Measurements from ENCODE around the gene SEC14L5.
"Not testable (repeated sequence)": the region's sequence is repeated elsewhere in the genome, so short reads cannot be mapped to it uniquely, and the experiment has no call there.

The SEC14L5 gene

GRCh38 chr16:5036228-5037156 is 78.4 kb downstream of the SEC14L5 start:
- DNase-seq (ENCODE audit: low read depth), result no peak

DNA sequence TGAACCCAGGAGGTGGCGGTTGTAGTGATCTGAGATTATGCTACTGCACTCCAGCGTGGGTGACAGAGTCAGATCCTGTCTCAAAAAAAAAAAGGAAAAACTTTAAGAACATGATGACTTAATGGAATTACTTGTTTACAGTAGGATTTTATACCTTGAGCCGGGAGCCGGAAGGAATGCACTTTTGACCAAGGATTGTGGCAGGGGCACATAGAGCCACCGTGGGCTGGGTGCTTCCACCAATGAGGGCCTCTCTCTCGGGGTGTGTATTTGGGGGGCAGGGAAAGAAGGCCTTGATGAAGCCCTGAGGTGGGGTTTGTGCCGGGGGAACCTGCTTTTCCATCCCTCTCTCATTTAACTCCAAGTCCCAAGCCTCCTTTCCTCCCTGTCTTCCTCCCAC is 82.3 kb downstream of the SEC14L5 start:
- no peak for DNase-seq (ENCODE audit: low read depth)

DNA sequence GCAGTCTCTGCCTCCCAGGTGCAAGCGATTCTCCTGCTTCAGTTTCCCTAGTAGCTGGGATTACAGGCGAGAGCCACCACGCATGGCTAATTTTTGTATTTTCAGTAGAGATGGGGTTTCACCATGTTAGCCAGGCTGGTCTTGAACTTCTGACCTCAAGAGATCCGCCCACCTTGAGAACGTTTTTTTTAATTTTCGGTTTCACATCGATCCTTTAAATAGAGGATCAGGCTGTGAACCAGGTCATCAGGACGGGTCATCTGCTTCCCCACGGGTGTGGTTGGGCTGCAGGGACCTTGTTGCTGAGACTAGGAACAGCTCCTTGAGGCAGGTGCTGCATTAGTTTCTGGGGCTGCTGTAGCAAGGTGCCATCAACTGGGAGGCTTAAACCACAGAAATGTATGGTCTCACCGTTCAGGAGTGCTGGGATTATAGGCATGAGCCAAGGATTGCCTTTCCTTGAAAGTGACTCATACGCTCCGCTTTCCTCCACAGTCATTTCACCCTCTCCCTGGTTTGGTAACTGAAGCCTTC is 83.5 kb downstream of the SEC14L5 start:
- DNase-seq (ENCODE audit: low read depth), result peak; percentile 60

GRCh38 chr16:5042574-5043171 is 84.5 kb downstream of the SEC14L5 start:
- DNase-seq (ENCODE audit: low read depth), result no peak

DNA sequence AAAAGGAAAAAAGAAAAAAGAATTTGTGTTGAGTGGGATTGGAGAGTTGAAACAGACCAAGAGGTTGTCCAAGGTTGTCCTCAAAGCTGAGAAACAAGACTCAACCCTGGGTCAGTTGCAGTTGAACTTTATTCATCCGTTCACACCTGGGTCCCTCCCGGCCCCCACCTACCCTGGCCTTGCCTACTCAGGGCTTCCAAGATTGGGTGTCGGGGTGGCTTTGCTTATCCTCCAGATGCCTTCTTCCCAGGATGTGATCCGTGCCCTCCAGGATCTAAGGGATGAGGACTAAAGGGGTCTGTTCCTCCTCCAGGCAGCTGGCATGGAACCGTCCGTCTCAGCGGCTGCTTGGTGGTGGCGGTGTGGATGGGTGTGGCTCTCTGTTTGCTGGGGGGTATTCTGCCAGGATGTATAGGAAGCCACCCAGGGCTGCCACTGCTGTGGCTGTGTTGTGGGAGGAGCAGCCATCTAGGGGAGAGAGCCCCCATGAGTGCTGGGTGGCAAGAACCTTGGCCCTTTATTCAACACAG is 85.9 kb downstream of the SEC14L5 start:
- DNase-seq (ENCODE audit: low read depth), result no peak

DNA sequence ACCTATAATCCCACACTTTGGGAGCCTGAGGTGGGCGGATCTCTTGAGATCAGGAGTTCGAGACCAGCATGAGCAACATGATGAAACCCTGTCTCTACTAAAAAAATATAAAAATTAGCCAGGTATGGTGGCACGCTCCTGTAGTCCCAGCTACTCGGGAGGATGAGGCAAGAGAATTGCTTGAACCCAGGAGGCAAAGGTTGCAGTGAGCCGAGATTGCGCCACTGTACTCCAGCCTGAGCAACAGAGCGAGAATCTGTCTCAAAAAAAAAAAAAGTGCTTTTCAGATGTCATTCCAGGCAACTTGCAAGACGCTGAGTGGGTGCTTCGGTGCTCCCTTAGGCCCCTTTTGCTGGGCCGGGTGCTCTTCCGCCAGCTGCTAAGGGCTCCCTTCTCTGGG is 86.5 kb downstream of the SEC14L5 start:
- DNase-seq (ENCODE audit: low read depth), result not testable (repeated sequence)

- no peak for DNase-seq (ENCODE audit: low read depth)
Measured at GRCh38 chr16:5045499-5046115, 87.5 kb downstream of the SEC14L5 start.

DNA sequence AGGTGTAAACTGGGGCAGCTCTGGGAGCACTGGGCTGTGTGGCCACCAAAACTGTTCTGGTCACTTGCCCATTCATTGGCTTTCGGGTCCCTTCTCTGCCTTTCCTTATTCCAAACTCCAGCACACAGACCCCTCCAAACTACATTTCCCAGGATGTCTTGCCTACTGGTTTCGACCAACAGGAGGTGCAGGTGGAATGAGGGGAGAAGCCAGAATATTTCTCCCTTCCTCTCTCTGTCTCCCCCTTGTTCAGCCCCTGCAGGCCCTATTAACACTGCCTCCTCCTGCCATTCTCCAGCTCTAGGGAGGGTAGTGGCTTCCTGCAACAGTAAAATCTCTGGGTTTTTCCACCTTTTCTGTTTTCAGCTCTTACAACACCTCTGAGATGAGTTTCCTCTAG is 88.8 kb downstream of the SEC14L5 start:
- DNase-seq (ENCODE audit: low read depth), result no peak

- no peak for DNase-seq (ENCODE audit: low read depth)
Measured at GRCh38 chr16:5054876-5055865, 97.0 kb downstream of the SEC14L5 start.

DNA sequence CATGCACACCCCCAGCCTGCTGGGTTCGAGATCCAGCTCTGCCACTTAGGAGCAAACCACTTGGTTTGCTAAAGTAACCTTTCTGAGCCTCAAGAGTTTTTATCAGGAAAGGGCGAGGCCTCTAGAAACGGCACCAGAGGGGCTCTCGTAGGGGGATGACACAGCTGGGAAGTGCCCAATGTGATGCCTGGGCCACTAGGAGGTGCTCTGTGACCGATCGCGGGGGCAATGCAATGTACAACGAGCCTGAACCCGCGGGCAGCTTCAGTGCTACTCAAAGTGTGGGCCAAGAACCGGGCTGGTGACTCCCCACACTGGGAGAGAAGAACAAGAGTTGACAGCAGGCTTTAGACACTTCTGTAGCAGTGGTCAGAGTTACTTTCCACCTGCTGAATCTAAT is 98.2 kb downstream of the SEC14L5 start:
- DNase-seq (ENCODE audit: low read depth), result no peak

GRCh38 chr16:5058476-5058875 is 100.3 kb downstream of the SEC14L5 start:
- no peak for DNase-seq (ENCODE audit: low read depth)

DNA sequence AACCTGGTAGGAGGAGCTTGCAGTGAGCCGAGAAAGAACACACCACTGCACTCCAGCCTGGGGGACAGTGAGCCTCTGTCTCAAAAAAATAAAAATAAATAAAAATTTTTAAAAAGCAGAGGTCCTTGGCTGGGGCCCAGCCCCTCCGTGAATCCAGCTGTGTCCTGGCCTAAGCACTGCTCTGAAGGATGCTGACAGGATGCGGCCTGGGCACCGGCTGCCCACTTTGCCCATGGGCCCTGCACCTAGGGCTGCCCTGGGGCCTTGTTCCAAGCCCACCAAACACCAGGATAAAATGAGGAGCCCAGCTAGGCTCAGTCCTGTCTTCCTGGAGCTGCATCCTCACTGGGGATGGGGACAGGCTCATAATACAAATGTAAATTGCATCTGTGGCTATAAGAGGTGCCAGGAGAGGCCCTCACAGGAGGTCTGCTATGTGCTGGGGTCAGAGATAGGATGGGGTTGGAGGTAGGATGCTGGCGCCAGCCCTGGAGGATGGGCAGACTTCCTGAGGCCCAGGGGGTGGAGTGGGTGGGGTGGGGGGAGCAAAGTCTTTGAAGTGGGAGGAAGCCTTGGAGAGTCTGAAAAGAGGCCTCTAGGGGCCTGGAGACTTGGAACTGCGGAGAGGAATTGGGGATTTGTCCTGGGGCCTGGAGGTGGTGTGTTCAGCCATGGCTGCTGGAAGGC is 101.4 kb downstream of the SEC14L5 start:
- no peak for DNase-seq (ENCODE audit: low read depth)

GRCh38 chr16:5060073-5060641 is 102.0 kb downstream of the SEC14L5 start:
- DNase-seq (ENCODE audit: low read depth), result no peak

DNA sequence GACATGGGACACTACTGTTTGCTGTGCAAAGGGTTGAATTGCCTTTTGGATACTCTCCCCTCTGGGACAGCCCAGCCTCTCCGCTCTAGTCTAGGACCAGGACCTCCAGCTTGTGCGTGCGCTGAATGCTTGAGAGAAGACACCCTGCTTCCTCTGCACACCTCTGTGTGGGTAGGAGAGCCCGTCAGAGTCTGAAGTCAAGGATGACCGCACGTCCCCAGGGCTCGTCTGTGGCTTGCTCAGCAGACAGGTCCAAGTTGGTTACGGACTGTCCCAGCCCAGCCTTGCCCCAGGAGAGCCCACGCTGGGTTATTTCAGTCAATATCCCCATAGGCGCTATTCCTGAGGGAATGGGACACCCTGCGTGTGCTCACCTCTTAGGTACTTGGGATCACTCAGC is 103.9 kb downstream of the SEC14L5 start:
- DNase-seq (ENCODE audit: low read depth), result no peak

- no peak for DNase-seq (ENCODE audit: low read depth)
Measured at GRCh38 chr16:5062790-5063765, 104.9 kb downstream of the SEC14L5 start.

DNA sequence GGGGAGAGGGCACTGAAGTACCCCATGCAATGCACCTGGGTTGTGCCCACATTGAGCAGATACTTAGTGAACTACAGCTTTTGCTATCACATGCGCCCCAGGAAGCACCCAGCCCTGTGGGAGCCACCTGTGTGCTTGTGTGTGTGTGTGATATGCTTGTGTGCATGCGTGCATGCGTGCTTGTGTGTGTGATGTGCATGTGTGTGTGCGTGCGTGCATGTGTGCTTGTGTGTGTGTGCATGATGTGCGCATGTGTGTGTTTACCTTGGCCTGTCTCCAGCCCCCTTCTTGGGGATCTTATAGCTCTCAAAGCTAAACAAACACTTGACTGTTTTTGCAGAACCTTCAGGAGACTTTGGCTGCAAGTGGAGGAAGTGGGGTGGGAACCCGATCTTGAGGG is 106.8 kb downstream of the SEC14L5 start:
- no peak for DNase-seq (ENCODE audit: low read depth)

- no peak for DNase-seq (ENCODE audit: low read depth)
Measured at GRCh38 chr16:5065326-5065725, 107.2 kb downstream of the SEC14L5 start.

- no peak for DNase-seq (ENCODE audit: low read depth)
Measured at GRCh38 chr16:5065813-5066212, 107.7 kb downstream of the SEC14L5 start, which contains the start of gene C16orf89. Gene C16orf89, minus strand, starts transcription at chr16:5065956. Its CDS starts 48 bp downstream, at chr16:5065908.

- no peak for DNase-seq (ENCODE audit: low read depth)
Measured at GRCh38 chr16:5066511-5066910, 108.4 kb downstream of the SEC14L5 start.

All from non-pigmented ciliary epithelial cell (primary cell).